GM12891 (cell line): ENCODE data around the gene GOLGA7B.

Experiments
- DNase-seq: peaks from one replicate; pipeline ENCODE4 v3.0.0; 2011; ENCODE audit warnings: low spot score; ENCODE audit not compliant: insufficient read length
- FAIRE-seq: peaks from 2 replicates; lab custom pipeline; 2011; peaks lifted over from hg19 to GRCh38; lab: Jason Lieb, UNC
- PAX5 ChIP-seq: IDR thresholded peaks from 2 replicates; pipeline ENCODE4 v1.6.1; 2011; ENCODE audit warnings: low read length, moderate library complexity, mild to moderate bottlenecking; ENCODE audit not compliant: insufficient read depth, severe bottlenecking
- POLR2A ChIP-seq: IDR thresholded peaks from 2 replicates; pipeline ENCODE4 v1.6.1; 2011; ENCODE audit warnings: low read depth, low read length, control low read depth
- POLR2AphosphoS5 ChIP-seq: IDR thresholded peaks from 2 replicates; pipeline ENCODE4 v1.6.1; 2011; ENCODE audit warnings: low read depth, low read length, control low read depth
- POU2F2 ChIP-seq: IDR thresholded peaks from 2 replicates; pipeline ENCODE4 v1.6.1; 2011; ENCODE audit warnings: low read depth, mild to moderate bottlenecking, control low read depth, low read length, moderate library complexity
- SPI1 ChIP-seq: IDR thresholded peaks from 2 replicates; pipeline ENCODE4 v1.6.1; 2011; ENCODE audit warnings: low read depth, low read length, control low read depth
- TAF1 ChIP-seq: IDR thresholded peaks from 2 replicates; pipeline ENCODE4 v1.6.1; 2011; ENCODE audit warnings: low read depth, low read length, control low read depth

The GOLGA7B gene

GRCh38 chr10:97850446-97850845, 803 bp downstream of the GOLGA7B start:
- no peak for FAIRE-seq
- TF ChIP-seq PAX5 = no peak
- no peak for TF ChIP-seq TAF1
- no peak for TF ChIP-seq SPI1
- no peak for TF ChIP-seq POLR2A
- no peak for TF ChIP-seq POLR2AphosphoS5
- no peak for TF ChIP-seq POU2F2
- DNase-seq = no peak

- no peak for DNase-seq
- no peak for TF ChIP-seq TAF1
- no peak for FAIRE-seq
Observed at GRCh38 chr10:97851341-97852001, 1.8 kb downstream of the GOLGA7B start.

GRCh38 chr10:97852277-97852676, 2.6 kb downstream of the GOLGA7B start:
- FAIRE-seq = no peak
- TF ChIP-seq POLR2A (no peak), TAF1 (no peak), SPI1 (no peak), PAX5 (no peak), POU2F2 (no peak)
- no peak for DNase-seq

- TF ChIP-seq TAF1 (no peak), POLR2A (no peak), POU2F2 (no peak), SPI1 (no peak), POLR2AphosphoS5 (no peak), PAX5 (no peak)
- DNase-seq = no peak
- FAIRE-seq = no peak
Observed at GRCh38 chr10:97852840-97853405, 3.3 kb downstream of the GOLGA7B start.

- TF ChIP-seq SPI1 (no peak), PAX5 (no peak), POU2F2 (no peak), POLR2AphosphoS5 (no peak), TAF1 (no peak), POLR2A (no peak)
- DNase-seq (no peak), FAIRE-seq (no peak)
Observed at GRCh38 chr10:97854743-97855142, 5.1 kb downstream of the GOLGA7B start.

GRCh38 chr10:97858001-97858439, 8.4 kb downstream of the GOLGA7B start:
- TF ChIP-seq POU2F2 = no peak
- TF ChIP-seq TAF1 = no peak
- no peak for TF ChIP-seq PAX5
- TF ChIP-seq POLR2A = no peak
- TF ChIP-seq POLR2AphosphoS5 = no peak
- no peak for TF ChIP-seq SPI1
- FAIRE-seq = no peak
- no peak for DNase-seq

GRCh38 chr10:97861097-97861750, 11.6 kb downstream of the GOLGA7B start:
- DNase-seq = no peak
- TF ChIP-seq POLR2AphosphoS5 = no peak
- no peak for TF ChIP-seq SPI1
- no peak for TF ChIP-seq TAF1
- no peak for TF ChIP-seq POLR2A
- TF ChIP-seq POU2F2 = no peak
- TF ChIP-seq PAX5 = no peak
- no peak for FAIRE-seq

- DNase-seq (no peak), FAIRE-seq (no peak)
- TF ChIP-seq PAX5 (no peak), POLR2AphosphoS5 (no peak), POU2F2 (no peak), POLR2A (no peak), SPI1 (no peak), TAF1 (no peak)
Observed at GRCh38 chr10:97861924-97862323, 12.3 kb downstream of the GOLGA7B start.

GRCh38 chr10:97863808-97864207, 14.2 kb downstream of the GOLGA7B start:
- FAIRE-seq (no peak), DNase-seq (no peak)
- TF ChIP-seq PAX5 (no peak), SPI1 (no peak), TAF1 (no peak), POU2F2 (no peak), POLR2AphosphoS5 (no peak), POLR2A (no peak)

- DNase-seq = no peak
- TF ChIP-seq SPI1 (no peak), POLR2A (no peak), PAX5 (no peak), TAF1 (no peak), POU2F2 (no peak)
- no peak for FAIRE-seq
Observed at GRCh38 chr10:97865488-97865887, 15.8 kb downstream of the GOLGA7B start.
